ENCODE data around the gene NABP1. TPM values are rescaled to one million over a fixed set of nuclear protein-coding genes. Genes with fewer than 3 reads are reported as not detected.

The NABP1 gene
- total and polyA plus RNA-seq, 10 of the 15 experiments (the other 5 are each of a cell fraction or from before 2014, with no cell fraction given) = 22.9 to 65.7 (median 39.9) TPM

DNA sequence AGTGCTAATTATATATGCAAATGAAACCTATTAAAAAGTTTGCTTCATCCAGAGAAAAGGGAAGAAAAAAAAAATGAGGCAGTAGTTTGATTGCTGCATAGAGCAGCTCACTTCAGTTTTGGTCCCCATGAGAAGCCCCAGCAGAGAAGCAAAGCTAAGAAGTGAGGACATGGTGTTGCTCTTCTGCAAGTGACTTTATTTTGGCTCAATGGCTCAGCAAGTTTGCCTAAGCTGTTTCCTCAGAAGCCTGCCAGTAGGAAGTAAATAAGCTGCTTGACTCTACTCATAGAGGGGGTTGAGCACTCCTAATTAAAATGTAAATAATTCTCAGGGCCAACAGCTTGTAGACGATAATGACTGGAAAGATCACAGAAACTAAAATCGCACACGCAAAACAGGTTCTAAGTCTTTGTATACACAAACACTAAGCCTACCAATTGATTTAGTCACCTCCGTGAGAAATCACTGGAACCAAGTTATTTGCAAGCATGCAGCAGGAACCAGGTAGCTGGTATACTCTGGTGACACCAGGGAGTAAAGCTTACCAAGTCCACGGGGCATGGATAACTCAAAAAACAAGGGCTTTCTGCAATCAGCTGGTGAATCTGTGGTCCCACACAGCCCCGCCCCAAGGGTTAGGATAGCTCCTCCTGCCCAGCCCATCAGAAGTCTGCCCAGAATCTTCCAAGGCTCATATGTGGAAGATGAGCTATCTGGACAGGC is 39.7 kb upstream of the NABP1 start:
- H4K20me1 ChIP-seq (ENCODE audit: control insufficient read depth, insufficient read depth) = no peaks in the 10 kb centered on the region
- H3K4me2 ChIP-seq (ENCODE audit: control insufficient read depth, insufficient read depth) = peak overlapping the region; percentile 46; the same call in 1 of the 2 replicates
- no peaks in the 10 kb centered on the region for H3K36me3 ChIP-seq (ENCODE audit: control insufficient read depth in 2 of 2, insufficient read depth in 2 of 2, low read length in 1 of 2)
- intact Hi-C loops (cut with micrococcal nuclease; ENCODE audit: unreplicated experiment) (loop anchor here (2.0 to 5.0 kb wide), 2 partner anchors 39 to 53 kb away; partner anchors contain the start of gene NABP1), in situ Hi-C loops (cut with MboI) (no loop called here)
- DNase-seq (ENCODE audit: low read depth, low spot score) (no peak), FAIRE-seq (no peak), ATAC-seq (peak; percentile 54)
- RAD21 ChIA-PET (ENCODE audit: unreplicated experiment) = interaction anchor here (0.8 to 2.2 kb wide), 13 partner anchors 9 to 71 kb away, joined by 3 to 18 read pairs (median 5); partner anchors contain the start of gene NABP1
- CTCF ChIA-PET = interaction anchor here (0.7 to 1.7 kb wide), 19 partner anchors 8 to 586 kb away, joined by 3 to 7 read pairs (median 3); partner anchors contain the start of gene NABP1
- no peaks in the 10 kb centered on the region for H3K27me3 ChIP-seq (replicated peaks in 1 of 2; ENCODE audit: control insufficient read depth in 2 of 2, insufficient read depth in 2 of 2, low read length in 1 of 2)
- peaks cover 34% of the 10 kb centered on the region for H3K4me1 ChIP-seq (ENCODE audit: control insufficient read depth, insufficient read depth, low read length)
- no peaks in the 10 kb centered on the region for H3K79me2 ChIP-seq (ENCODE audit: control insufficient read depth, insufficient read depth, low read length)
- under 1% methylated on average over 6 of the region's 6 CpGs for WGBS (ENCODE audit: insufficient coverage, insufficient replicate concordance, low lambda C conversion rate, missing lambda C conversion rate)
- H3K9ac ChIP-seq (ENCODE audit: control insufficient read depth, insufficient read depth, low read length) = no peak overlapping the region
- SMC1A ChIA-PET (ENCODE audit: uncharacterized antibody, unreplicated experiment) = interaction anchor here (0.9 to 15.3 kb wide), 15 partner anchors 8 to 72 kb away, joined by 3 to 136 read pairs (median 7); no protein-coding TSS in a partner anchor
- no peak overlapping the region for H3K4me3 ChIP-seq
- POLR2A ChIA-PET = interaction anchor here (0.9 to 2.6 kb wide), 5 partner anchors 14 to 39 kb away, joined by 3 to 11 read pairs (median 9); partner anchors contain the start of gene NABP1
- TF ChIP-seq RUNX3 (IDR thresholded peaks at IDR 0.05; ENCODE audit: low read length) = no peak
- TF ChIP-seq MTA2 (IDR thresholded peaks at IDR 0.05; ENCODE audit: low read depth) = no peak
- TF ChIP-seq CHD1 (IDR thresholded peaks at IDR 0.05; ENCODE audit: low read depth, low read length) = no peak
- no peak overlapping the region for H3K27ac ChIP-seq (ENCODE audit: control insufficient read depth, insufficient read depth)
- H2AFZ ChIP-seq (ENCODE audit: control insufficient read depth, low read depth, low read length) = no peak overlapping the region; the same call in 1 of the 2 replicates
- H3K9me3 ChIP-seq (replicated peaks; ENCODE audit: control insufficient read depth, insufficient read depth, low read length) = no peaks in the 10 kb centered on the region
- no TSS peak for BruUV-seq (replicated peaks)

- peaks cover 34% of the 10 kb centered on the region for H3K4me1 ChIP-seq (ENCODE audit: control insufficient read depth, insufficient read depth, low read length)
These were observed 39.1 kb upstream of the NABP1 start for GRCh38 chr2:191638802-191639172.

More at GRCh38 chr2:191638802-191639172, 39.1 kb upstream of the NABP1 start:
- SMC1A ChIA-PET (ENCODE audit: uncharacterized antibody, unreplicated experiment) = interaction anchor here (1.1 to 15.3 kb wide), 11 partner anchors 8 to 61 kb away, joined by 3 to 136 read pairs (median 9); no protein-coding TSS in a partner anchor
- intact Hi-C loops (cut with micrococcal nuclease; ENCODE audit: unreplicated experiment) (loop anchor here (2.0 to 5.0 kb wide), 2 partner anchors 39 to 52 kb away; partner anchors contain the start of gene NABP1), in situ Hi-C loops (cut with MboI) (no loop called here)
- WGBS (ENCODE audit: insufficient coverage, insufficient replicate concordance, low lambda C conversion rate, missing lambda C conversion rate) = 26% methylated on average over 1 of the region's 1 CpG
- CTCF ChIA-PET = interaction anchor here (0.7 to 1.5 kb wide), 14 partner anchors 9 to 105 kb away, joined by 3 to 6 read pairs (median 4); partner anchors contain the start of gene NABP1
- FAIRE-seq (no peak), DNase-seq (ENCODE audit: low read depth, low spot score) (no peak), ATAC-seq (peak; percentile 50; the same call in 2 of the 3 replicates)
- Histone ChIP-seq H3K27me3 (replicated peaks in 1 of 2; ENCODE audit: control insufficient read depth in 2 of 2, insufficient read depth in 2 of 2, low read length in 1 of 2) (no peaks in the 10 kb centered on the region), H3K27ac (ENCODE audit: control insufficient read depth, insufficient read depth) (no peak overlapping the region), H3K9ac (ENCODE audit: control insufficient read depth, insufficient read depth, low read length) (no peak overlapping the region), H4K20me1 (ENCODE audit: control insufficient read depth, insufficient read depth) (no peaks in the 10 kb centered on the region), H3K4me3 (no peak overlapping the region), H3K79me2 (ENCODE audit: control insufficient read depth, insufficient read depth, low read length) (no peaks in the 10 kb centered on the region), H3K4me2 (ENCODE audit: control insufficient read depth, insufficient read depth) (0 out of 2 replicates have a peak overlapping the region, but pooled peaks have one; percentile 46), H2AFZ (ENCODE audit: control insufficient read depth, low read depth, low read length) (no peak overlapping the region; the same call in 1 of the 2 replicates), H3K9me3 (replicated peaks; ENCODE audit: control insufficient read depth, insufficient read depth, low read length) (no peaks in the 10 kb centered on the region), H3K36me3 (ENCODE audit: control insufficient read depth in 2 of 2, insufficient read depth in 2 of 2, low read length in 1 of 2) (no peaks in the 10 kb centered on the region)
- POLR2A ChIA-PET = interaction anchor here (0.9 to 2.6 kb wide), 5 partner anchors 14 to 39 kb away, joined by 3 to 11 read pairs (median 9); partner anchors contain the start of gene NABP1
- no TSS peak for BruUV-seq (replicated peaks)
- TF ChIP-seq CUX1 (IDR thresholded peaks at IDR 0.05; ENCODE audit: insufficient replicate concordance, low read depth, low read length) (no peak), JUNB (IDR thresholded peaks at IDR 0.05) (0 out of 2 replicates have a peak, but pooled peaks have one; percentile 11)
- RAD21 ChIA-PET (ENCODE audit: unreplicated experiment) = interaction anchor here (0.8 to 2.2 kb wide), 12 partner anchors 11 to 72 kb away, joined by 3 to 18 read pairs (median 5); partner anchors contain the start of gene NABP1
